ENCODE measurements around the gene PTPRN2.

GRCh38 chr7:157560710-157561522 is 1026.7 kb downstream of the PTPRN2 start:
- TF ChIP-seq NBN (IDR thresholded peaks at IDR 0.05; ENCODE audit: low read depth) (no peak), POLR2A (conservative IDR thresholded peaks at IDR 0.05) (no peak), CTCF (IDR thresholded peaks at IDR 0.05 in 2 of 3, conservative IDR thresholded peaks at IDR 0.05 in 1 of 3; ENCODE audit: insufficient read depth in 2 of 3, low read depth in 1 of 3, low read length in 3 of 3) (no peak), SIN3B (IDR thresholded peaks at IDR 0.05; ENCODE audit: low read depth) (no peak), ZNF143 (CRISPR knock-in tag; IDR thresholded peaks at IDR 0.05) (no peak), SIN3A (IDR thresholded peaks at IDR 0.05; ENCODE audit: borderline replicate concordance in 2 of 2, control insufficient read depth in 1 of 2, low read depth in 2 of 2, low read length in 2 of 2) (no peak), RAD51 (IDR thresholded peaks at IDR 0.05; ENCODE audit: borderline replicate concordance, low read depth) (no peak), TCF7L2 (IDR thresholded peaks at IDR 0.05; ENCODE audit: low read depth, low read length) (no peak), KHSRP (IDR thresholded peaks at IDR 0.05) (no peak), DDX20 (tag; IDR thresholded peaks at IDR 0.05; ENCODE audit: low read depth) (no peak), ZNF274 (IDR thresholded peaks at IDR 0.05; ENCODE audit: borderline replicate concordance, low read depth, low read length) (no peak), TRIM28 (IDR thresholded peaks at IDR 0.05) (no peak)
- TF ChIP-seq, protein P1, sequence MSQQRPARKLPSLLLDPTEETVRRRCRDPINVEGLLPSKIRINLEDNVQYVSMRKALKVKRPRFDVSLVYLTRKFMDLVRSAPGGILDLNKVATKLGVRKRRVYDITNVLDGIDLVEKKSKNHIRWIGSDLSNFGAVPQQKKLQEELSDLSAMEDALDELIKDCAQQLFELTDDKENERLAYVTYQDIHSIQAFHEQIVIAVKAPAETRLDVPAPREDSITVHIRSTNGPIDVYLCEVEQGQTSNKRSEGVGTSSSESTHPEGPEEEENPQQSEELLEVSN (IDR thresholded peaks at IDR 0.05; ENCODE audit: borderline replicate concordance in 1 of 2, extremely low read depth in 1 of 2, insufficient read depth in 1 of 2, insufficient read length in 1 of 2, low read depth in 1 of 2, low read length in 1 of 2, poor library complexity in 1 of 2, severe bottlenecking in 1 of 2), result no peak
